Placental epithelial cell (primary cell): ENCODE measurements around the gene CFAP58. TPM values are rescaled to one million over a fixed set of nuclear protein-coding genes. Genes with fewer than 3 reads are reported as not detected.

Experiments used
- total RNA-seq: library from RNA; depleted of rRNA; stranded (reverse); fragments of >200 nt; gene quantifications from 2 replicates; pipeline ENCODE4 v1.2.3, GENCODE V29; 2012

CFAP58 gene, protein sequence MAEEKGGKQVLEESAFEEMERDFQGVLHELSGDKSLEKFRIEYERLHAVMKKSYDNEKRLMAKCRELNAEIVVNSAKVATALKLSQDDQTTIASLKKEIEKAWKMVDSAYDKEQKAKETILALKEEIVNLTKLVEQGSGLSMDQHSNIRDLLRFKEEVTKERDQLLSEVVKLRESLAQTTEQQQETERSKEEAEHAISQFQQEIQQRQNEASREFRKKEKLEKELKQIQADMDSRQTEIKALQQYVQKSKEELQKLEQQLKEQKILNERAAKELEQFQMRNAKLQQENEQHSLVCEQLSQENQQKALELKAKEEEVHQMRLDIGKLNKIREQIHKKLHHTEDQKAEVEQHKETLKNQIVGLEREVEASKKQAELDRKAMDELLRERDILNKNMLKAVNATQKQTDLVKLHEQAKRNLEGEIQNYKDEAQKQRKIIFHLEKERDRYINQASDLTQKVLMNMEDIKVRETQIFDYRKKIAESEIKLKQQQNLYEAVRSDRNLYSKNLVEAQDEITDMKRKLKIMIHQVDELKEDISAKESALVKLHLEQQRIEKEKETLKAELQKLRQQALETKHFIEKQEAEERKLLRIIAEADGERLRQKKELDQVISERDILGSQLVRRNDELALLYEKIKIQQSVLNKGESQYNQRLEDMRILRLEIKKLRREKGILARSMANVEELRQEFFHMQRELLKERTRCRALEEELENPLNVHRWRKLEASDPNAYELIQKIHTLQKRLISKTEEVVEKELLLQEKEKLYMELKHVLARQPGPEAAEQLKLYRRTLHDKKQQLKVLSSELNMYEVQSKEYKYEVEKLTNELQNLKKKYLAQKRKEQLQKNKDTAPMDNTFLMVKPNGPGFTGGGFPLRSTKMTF
- total RNA-seq: 0.11 and 0.39 TPM in 2 replicates

DNA sequence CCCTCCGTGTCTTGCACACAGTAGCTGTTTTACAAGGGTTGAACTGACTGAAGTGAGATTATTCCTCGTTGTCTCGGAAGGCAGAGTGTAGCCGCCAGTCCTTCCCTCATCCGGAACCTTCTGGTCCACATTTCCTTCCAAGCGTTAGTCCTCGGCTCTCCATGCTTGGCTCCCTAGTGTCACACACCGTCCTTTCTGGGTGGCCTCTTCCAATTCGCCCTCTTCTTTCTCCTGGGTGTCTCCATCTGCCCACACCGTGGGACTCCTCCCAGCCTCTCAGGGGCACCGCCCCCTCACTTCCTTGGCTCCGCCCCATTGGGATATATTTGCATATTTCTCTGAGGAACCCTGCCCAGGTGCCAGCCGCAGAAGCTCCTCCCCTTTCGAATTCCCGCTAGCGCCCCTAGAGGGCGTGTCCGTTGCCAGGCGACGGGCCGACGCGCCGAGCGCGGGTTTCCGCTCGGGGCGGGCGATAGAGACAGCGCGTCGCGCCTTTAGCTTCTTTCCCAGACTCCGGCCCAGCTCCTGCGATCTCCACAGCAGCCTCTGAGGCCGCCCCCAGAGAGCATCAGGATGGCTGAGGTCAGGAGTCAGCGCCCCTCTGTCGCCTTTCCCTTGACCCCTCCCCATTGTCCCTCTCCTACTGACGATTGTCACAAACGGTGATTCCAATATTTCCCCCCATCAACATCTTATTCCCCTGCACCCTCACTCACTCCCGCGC, at the start of gene CFAP58:
Gene CFAP58 (plus strand): TSS at position 509 of the 724 bp plus-strand sequence. CDS start 65 bp downstream, at position 574.

DNA sequence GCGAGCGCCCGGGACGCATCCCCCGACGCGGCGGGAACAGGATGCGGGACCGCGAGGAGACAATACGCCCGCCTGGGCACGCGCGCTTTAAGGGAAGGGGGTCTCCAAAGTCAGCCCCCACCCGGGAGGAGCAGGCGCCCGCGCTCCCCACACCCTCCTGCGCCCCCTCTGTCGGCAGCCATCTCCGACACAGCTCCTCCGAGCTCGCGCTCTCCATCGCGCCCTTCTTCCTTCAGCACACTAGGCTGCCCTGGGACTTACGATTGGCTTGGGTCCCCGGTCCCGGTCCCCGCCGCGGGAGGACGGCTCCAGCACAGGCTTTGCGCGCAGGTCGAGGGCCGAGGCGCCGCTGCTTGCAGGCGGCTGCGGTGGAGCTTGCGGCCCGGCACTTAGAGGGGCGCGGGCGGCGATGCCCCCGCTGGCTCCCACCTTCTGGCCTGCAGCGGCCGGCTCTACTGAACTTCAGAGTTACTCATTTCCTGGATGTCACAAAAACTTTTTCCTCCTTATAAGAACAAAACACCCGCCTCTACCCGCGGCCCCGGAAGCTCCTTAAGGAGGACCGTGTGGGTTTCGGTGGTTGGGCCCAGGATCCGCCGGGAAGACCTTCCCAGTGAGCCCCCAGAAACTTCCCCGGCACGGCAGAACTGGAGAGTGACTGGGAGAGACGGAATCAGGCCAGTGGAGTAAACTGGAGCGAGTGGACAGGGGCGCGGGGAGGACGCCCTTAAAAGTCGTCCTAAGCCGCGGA, 15.5 kb upstream of the CFAP58 start, which contains the start of gene ITPRIP:
Gene ITPRIP (minus strand): TSS at position 481 of the 751 bp plus-strand sequence. CDS start 22,414 bp downstream, outside the sequence.

Other genes with a start within 250 kb of the CFAP58 start
- 10.8 and 11.4 TPM in 2 replicates for gene SFR1, start 231.7 kb upstream of the CFAP58 start, total RNA-seq
- 0.11 and 1.6 TPM in 2 replicates for gene CFAP43, start 121.5 kb upstream of the CFAP58 start, total RNA-seq
- gene GSTO1, start 98.9 kb upstream of the CFAP58 start, total RNA-seq: 85.2 and 161 TPM in 2 replicates
- gene GSTO2, start 84.6 kb upstream of the CFAP58 start, total RNA-seq: 19.6 and 20.5 TPM in 2 replicates
- 6.8 and 7.9 TPM in 2 replicates for gene ITPRIP, start 15.4 kb upstream of the CFAP58 start, total RNA-seq